Activated T-cell treated with anti-CD3 and anti-CD28 coated beads, Interleukin-2, amount 50 U/mL, for 1 hour (primary cell): ENCODE measurements around the gene OR56A4.
"Not testable (repeated sequence)": the region's sequence is repeated elsewhere in the genome, so short reads cannot be mapped to it uniquely, and the experiment has no call there.

Experiments used
- DNase-seq: peaks from one replicate; pipeline ENCODE4 v3.0.0-alpha.2; 2020

The OR56A4 gene

GRCh38 chr11:6006846-6007245 is at the start of gene OR56A4:
Gene OR56A4 (minus strand): TSS chr11:6006946. CDS start chr11:6002992, 3,954 bp downstream.
- DNase-seq = no peak

DNA sequence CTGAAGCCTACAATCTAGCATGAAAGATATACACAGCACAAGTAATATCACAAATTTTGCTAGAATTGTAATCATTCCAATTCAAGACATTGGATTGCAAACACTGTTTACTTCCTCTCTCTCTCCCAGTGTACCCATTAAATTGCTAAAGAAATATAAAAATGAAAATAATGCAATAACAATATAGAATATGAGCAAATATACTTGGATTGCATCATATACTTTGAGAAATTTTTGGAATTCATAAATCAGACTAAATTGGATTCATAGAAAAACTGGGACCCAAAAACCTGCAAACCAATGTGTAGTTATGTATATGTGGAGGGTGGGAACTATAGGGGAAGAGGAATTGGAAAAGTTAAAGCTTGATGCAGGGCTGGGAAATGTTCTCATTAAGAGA is 48.8 kb upstream of the OR56A4 start:
- no peak for DNase-seq

GRCh38 chr11:6052374-6052773 is 45.6 kb upstream of the OR56A4 start:
- DNase-seq = no peak

DNA sequence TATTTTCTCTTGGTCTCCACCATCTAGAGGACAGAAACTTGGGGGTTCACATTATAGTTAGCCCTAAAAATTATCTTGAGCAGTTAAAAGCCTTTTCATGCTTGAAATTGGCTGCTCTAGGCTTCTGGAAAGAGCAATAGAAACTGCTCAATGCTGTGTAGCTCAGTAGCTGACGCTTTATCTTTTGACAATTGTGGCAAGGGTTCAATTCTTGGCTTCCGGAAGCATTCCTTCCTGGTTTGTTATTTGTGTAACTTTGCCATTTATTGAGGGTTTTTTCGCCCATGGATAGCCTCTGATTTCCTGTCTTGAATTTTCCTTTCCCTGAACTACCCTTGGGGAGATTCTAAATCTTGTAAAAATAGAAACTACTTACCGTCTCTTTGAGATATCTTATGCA is 34.1 kb upstream of the OR56A4 start:
- no peak for DNase-seq

GRCh38 chr11:6030708-6031405 is 24.1 kb upstream of the OR56A4 start, which contains the start of gene OR56A1:
Gene OR56A1 (minus strand): TSS chr11:6030758. CDS start chr11:6027692, 3,066 bp downstream.
- no peak for DNase-seq

DNA sequence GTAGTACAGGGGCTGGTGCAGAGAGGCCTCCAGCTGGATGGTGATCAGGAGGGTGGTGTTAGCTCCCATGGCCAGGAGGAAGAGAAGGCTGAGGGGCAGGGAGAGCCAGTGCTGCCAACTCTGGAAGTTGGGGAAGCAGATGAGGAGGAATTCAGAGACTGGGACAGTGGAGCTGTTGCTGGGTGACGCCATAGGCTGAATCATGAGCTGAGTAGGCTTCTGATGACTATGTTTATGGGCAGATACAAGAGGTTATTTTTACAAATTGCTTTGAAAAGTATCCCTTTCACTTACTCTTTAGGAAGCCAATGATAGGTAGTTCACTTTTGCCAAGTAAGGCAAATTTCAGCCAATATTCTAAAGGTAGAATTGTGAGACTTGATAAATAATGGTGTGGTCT is 20.8 kb upstream of the OR56A4 start:
- DNase-seq = no peak

DNA sequence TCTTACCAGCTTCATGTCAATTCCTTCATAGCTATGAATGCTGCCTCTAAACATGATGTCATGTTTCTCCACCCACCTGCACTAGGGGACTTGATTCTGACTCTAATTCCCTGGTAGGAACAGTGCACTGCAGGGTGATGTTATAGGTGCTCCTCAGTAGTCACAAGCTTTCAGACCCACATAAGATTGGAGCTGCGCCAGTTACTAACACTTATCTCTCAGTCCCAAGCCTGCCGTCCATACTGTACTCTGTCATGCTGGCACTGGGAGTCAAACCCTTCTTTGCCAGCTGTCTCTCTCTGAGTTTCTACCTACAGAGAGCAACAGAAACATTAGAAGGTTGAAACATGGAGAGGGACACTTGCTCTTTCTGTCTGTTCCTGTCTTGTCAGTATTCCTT is 18.3 kb upstream of the OR56A4 start:
- DNase-seq = no peak

DNA sequence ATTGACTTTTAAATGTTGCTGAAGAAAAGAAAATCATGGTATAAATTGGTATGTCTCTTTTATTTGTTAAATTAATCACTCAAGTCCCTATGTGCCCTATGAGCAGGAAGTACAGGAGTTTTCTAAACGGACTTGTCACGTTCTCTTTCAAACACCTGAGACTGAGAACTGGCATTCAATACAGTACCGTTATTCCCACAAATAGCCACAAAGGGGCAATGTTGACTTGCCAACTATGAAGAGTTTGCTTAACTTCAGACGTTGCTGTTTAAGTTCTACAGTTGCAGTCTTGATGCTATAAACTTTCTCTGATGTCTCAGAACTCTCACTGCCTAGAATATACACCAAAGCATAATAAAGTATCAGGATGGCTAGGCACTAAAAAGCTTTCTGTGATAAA is 16.2 kb upstream of the OR56A4 start:
- DNase-seq = no peak

- DNase-seq = no peak
Measured at GRCh38 chr11:6013042-6013441, 6.3 kb upstream of the OR56A4 start.

GRCh38 chr11:6012035-6012668 is 5.4 kb upstream of the OR56A4 start:
- no peak for DNase-seq

DNA sequence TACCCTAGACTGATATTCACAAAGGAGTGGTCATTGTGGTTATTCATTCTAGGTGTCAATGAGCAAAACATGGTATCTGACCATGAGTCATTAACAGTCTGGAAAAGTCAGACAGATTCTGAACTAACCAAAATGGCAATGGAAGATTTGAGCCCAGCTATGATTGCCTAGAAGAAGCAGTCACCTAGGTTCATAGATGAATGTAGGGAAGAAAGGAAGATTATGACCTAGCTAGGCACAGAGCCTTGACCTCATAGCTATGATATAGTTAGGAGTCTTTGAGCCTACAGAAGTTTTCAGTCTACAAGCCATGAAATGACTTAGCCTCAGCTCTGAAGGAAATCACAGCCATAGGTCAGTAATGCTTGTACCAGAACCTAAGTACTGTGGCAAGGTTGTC is 351 bp downstream of the OR56A4 start:
- no peak for DNase-seq

- no peak for DNase-seq
Measured at GRCh38 chr11:6002202-6002699, 4.5 kb downstream of the OR56A4 start.

GRCh38 chr11:5994791-5995190 is 12.0 kb downstream of the OR56A4 start:
- no peak for DNase-seq

DNA sequence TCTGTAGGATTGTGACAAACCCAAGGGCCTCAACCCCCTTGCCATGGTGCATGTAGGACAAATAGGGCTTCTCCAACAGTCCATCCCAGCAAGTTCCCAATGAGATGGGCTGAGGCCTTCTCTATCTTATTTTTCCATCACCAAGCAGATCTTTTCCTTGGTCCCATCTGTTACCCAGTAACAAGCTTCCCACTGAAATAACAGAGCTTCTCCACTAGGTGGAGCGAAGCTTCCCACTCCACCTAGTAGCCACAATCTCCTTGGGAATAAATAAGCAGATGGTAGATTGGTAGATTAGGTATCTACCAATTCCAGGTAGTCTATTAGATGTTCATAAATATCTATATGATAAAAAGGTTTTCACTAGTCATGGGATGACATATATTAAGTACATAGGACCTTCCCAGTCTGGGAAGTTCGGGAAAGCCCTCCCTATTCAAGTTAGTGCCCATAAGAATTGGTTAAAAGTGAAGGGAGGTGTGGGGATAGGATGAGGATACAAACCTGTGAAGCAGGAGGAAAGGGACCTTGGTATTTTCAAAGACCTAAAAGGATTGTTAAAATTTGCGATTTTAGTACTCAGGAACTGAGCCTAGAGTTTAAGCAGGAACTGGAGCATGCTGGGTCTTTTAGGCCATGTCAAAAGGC is 14.0 kb downstream of the OR56A4 start:
- no peak for DNase-seq

DNA sequence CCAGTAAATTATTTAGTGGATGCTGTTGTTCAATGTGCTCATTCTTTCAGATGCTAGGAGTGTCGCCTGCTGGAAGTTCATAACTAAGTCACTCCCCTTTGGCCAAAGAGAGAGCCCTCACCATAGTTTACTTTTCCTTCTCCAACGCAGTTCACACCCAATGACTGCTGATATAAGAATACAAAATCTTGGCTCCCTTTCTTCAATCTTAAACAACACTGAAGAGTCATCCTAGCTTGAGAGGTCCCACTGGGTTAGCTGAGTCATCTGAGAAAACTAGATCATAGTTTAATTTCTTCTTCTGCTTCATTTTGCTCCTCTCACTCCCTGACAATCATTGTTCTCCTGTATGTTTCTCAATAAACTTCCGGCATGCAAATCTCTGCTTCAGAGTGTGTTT is 14.6 kb downstream of the OR56A4 start:
- DNase-seq = no peak

DNA sequence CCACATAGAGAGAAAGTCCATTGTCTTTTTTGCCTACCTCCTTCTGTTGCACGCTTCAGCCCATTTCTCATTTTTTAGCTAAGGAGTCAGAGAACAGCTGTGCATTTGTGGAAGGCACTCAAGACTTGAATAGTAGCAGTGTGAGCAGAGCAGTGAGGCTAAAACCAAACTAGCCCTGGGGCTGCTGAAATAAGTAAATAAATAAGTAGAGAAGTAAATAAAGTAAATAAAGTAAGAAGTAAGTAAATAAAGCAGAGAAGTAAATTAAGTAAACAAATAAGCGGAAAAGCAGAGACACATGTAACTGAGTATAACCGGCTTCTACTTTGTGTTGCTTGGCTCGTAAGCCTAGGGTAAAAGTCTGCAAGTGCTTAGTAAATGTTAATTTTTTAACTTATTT is 17.5 kb downstream of the OR56A4 start:
- no peak for DNase-seq

- no peak for DNase-seq
Measured at GRCh38 chr11:5986885-5987284, 19.9 kb downstream of the OR56A4 start, which contains the start of gene OR52L1. Gene OR52L1 (minus strand): TSS chr11:5986985. CDS start chr11:5986930, 55 bp downstream.

- DNase-seq = no peak
Measured at GRCh38 chr11:5983443-5983842, 23.3 kb downstream of the OR56A4 start.

DNA sequence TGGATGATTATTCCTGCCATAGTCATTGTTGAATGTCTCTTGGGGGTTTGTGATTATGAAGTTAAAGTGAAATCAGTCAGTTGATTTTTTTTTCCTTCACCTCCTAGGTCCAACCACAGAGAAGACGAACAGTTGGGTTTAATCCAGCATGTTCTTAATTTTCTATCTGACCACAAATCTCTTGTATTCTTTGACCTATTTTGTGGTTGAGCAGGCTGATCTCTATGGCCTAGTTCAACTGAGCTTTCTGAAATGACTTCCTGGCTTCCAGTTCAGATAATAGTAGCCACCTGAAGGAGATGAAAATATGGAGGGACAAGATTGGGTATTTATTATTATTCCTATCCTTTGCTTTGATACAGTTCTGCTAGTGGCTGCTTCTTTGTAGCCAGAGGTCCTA is 33.2 kb downstream of the OR56A4 start:
- no peak for DNase-seq

- no peak for DNase-seq
Measured at GRCh38 chr11:5968394-5968793, 38.4 kb downstream of the OR56A4 start, which contains the start of gene OR56A5. Gene OR56A5 (minus strand): TSS chr11:5968494. CDS start chr11:5968494, 0 bp downstream.

DNA sequence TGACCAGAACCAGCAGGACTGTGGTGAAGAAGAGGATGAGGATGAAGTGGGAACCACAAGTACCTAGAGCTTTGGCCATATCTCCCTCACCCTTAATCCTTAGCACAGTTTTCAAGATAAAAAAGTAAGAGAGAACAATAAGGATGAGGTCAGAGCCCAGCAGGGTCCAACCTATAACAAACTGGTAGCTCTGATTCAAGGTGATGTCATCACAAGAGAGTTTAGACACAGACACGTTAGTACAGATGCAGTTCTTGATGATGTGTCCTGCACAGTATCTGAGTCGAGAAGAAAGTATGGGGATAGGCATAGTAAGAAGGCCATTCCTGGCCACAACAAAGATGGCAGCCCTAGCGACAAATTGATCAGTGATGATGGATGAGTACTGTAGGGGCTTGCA is 39.0 kb downstream of the OR56A4 start:
- DNase-seq = no peak

GRCh38 chr11:5966958-5967357 is 39.8 kb downstream of the OR56A4 start:
- DNase-seq = no peak

DNA sequence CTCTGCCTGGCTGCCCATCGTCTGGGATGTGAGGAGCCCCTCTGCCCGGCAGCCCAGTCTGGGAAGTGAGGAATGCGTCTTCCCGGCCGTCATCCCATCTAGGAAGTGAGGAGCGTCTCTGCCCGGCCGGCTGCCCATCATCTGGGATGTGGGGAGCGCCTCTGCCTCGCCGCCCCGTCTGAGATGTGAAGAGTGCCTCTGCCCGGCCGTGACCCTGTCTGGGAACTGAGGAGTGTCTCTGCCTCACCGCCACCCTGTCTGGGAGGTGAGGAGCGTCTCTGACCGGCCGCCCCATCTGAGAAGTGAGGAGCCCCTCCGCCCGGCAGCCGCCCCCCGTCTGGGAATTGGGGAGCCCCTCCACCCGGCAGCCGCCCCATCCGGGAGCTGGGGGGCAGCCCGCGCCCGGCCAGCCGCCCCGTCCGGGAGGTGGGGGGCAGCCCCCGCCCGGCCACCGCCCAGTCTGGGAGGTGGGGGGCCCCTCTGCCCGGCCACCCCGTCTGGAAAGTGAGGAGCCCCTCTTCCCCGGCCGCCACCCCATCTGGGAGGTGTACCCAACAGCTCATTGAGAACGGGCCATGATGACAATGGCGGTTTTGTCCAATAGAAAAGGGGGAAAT is 45.9 kb downstream of the OR56A4 start:
- not testable (repeated sequence) for DNase-seq
